GM10847 (cell line): Measurements from ENCODE around the gene UBASH3B.

Experiments used
- POLR2A ChIP-seq: IDR thresholded peaks from 2 replicates; pipeline ENCODE4 v1.6.1; 2011; ENCODE audit not compliant: insufficient read length; ENCODE audit errors: extremely low read depth

The UBASH3B gene

GRCh38 chr11:122784325-122784955 lies 128.9 kb downstream of the UBASH3B start:
- no peak for TF ChIP-seq POLR2A

GRCh38 chr11:122785031-122785541 lies 129.6 kb downstream of the UBASH3B start:
- no peak for TF ChIP-seq POLR2A

- TF ChIP-seq POLR2A: no peak
These were observed 131.4 kb downstream of the UBASH3B start for GRCh38 chr11:122786896-122787295.

GRCh38 chr11:122788781-122789535 lies 133.4 kb downstream of the UBASH3B start:
- TF ChIP-seq POLR2A: no peak

GRCh38 chr11:122789907-122790306 lies 134.4 kb downstream of the UBASH3B start:
- TF ChIP-seq POLR2A: no peak

- TF ChIP-seq POLR2A: no peak
These were observed 135.9 kb downstream of the UBASH3B start for GRCh38 chr11:122791411-122791810.

- no peak for TF ChIP-seq POLR2A
These were observed 136.3 kb downstream of the UBASH3B start for GRCh38 chr11:122791836-122792235.

GRCh38 chr11:122793515-122793914 lies 138.0 kb downstream of the UBASH3B start:
- no peak for TF ChIP-seq POLR2A

- TF ChIP-seq POLR2A: no peak
These were observed 139.8 kb downstream of the UBASH3B start for GRCh38 chr11:122795307-122795706.

GRCh38 chr11:122796128-122796717 lies 140.7 kb downstream of the UBASH3B start:
- no peak for TF ChIP-seq POLR2A

GRCh38 chr11:122797651-122798050 lies 142.1 kb downstream of the UBASH3B start:
- no peak for TF ChIP-seq POLR2A

GRCh38 chr11:122799406-122800105 lies 144.0 kb downstream of the UBASH3B start:
- no peak for TF ChIP-seq POLR2A

- TF ChIP-seq POLR2A: no peak
These were observed 147.4 kb downstream of the UBASH3B start for GRCh38 chr11:122802876-122803275.

- no peak for TF ChIP-seq POLR2A
These were observed 147.8 kb downstream of the UBASH3B start for GRCh38 chr11:122803306-122803705.

- no peak for TF ChIP-seq POLR2A
These were observed 148.2 kb downstream of the UBASH3B start for GRCh38 chr11:122803716-122804115.

- no peak for TF ChIP-seq POLR2A
These were observed 148.6 kb downstream of the UBASH3B start for GRCh38 chr11:122804161-122804560.

- TF ChIP-seq POLR2A: no peak
These were observed 149.3 kb downstream of the UBASH3B start for GRCh38 chr11:122804796-122805195.
